HG02884 (cell line): ENCODE results near the gene HDHD5.

ENCODE experiments used
- ATAC-seq: cut with Tn5 transposase; IDR thresholded peaks from one replicate; pipeline ENCODE4 v1.9.1; 2021; ENCODE audit warnings: mild to moderate bottlenecking, moderate library complexity; ENCODE audit not compliant: unreplicated experiment

Gene HDHD5

GRCh38 chr22:17121233-17122195 lies 37.6 kb downstream of the HDHD5 start, which contains the start of gene TMEM121B:
Gene TMEM121B, minus strand, starts transcription at chr22:17121360. Its CDS starts 233 bp downstream, at chr22:17121127.
- ATAC-seq, result no peak

GRCh38 chr22:17120711-17121232 lies 38.3 kb downstream of the HDHD5 start:
- ATAC-seq, result no peak

- no peak for ATAC-seq
Measured at GRCh38 chr22:17120281-17120680, 38.8 kb downstream of the HDHD5 start.

- ATAC-seq, result no peak
Measured at GRCh38 chr22:17119481-17120202, 39.4 kb downstream of the HDHD5 start.

GRCh38 chr22:17118342-17118741 lies 40.7 kb downstream of the HDHD5 start:
- ATAC-seq, result no peak

- ATAC-seq, result no peak
Measured at GRCh38 chr22:17117890-17118289, 41.2 kb downstream of the HDHD5 start.

GRCh38 chr22:17117400-17117799 lies 41.7 kb downstream of the HDHD5 start:
- ATAC-seq, result no peak

- ATAC-seq, result no peak
Measured at GRCh38 chr22:17116572-17117330, 42.3 kb downstream of the HDHD5 start.

- no peak for ATAC-seq
Measured at GRCh38 chr22:17115945-17116565, 43.0 kb downstream of the HDHD5 start.

GRCh38 chr22:17115236-17115635 lies 43.8 kb downstream of the HDHD5 start:
- ATAC-seq, result no peak

- no peak for ATAC-seq
Measured at GRCh38 chr22:17114898-17115235, 44.2 kb downstream of the HDHD5 start.

- ATAC-seq, result no peak
Measured at GRCh38 chr22:17114173-17114897, 44.7 kb downstream of the HDHD5 start.

GRCh38 chr22:17113600-17113999 lies 45.5 kb downstream of the HDHD5 start:
- ATAC-seq, result no peak

GRCh38 chr22:17112491-17113042 lies 46.5 kb downstream of the HDHD5 start:
- no peak for ATAC-seq

GRCh38 chr22:17110791-17111550 lies 48.1 kb downstream of the HDHD5 start:
- no peak for ATAC-seq

- ATAC-seq, result no peak
Measured at GRCh38 chr22:17109976-17110375, 49.1 kb downstream of the HDHD5 start.

- no peak for ATAC-seq
Measured at GRCh38 chr22:17109113-17109865, 49.8 kb downstream of the HDHD5 start.
